DND-41 (cell line): ENCODE data around the gene METTL25B.

Experiments used
- ATAC-seq: fragments of 200-7000 bp; cut with Tn5 transposase; 3 replicates; pipeline ENCODE4 v1.9.1; 2021; ENCODE audit warnings: low read depth; ENCODE audit not compliant: insufficient read depth
- DNase-seq: peaks from one replicate; pipeline ENCODE4 v3.0.0-alpha.2; 2020
- H2AFZ ChIP-seq: 2 replicates; pipeline ENCODE4 v1.6.0; 2012; ENCODE audit warnings: low read depth, low read length
- H3K27ac ChIP-seq: 2 replicates; pipeline ENCODE4 v1.5.1; 2012; ENCODE audit warnings: low read length, inconsistent platforms
- H3K27me3 ChIP-seq: fragments of 200-600 bp; sonication (generic); 2 replicates; pipeline ENCODE4 v1.6.0; 2012; ENCODE audit warnings: low read length, mild to moderate bottlenecking, inconsistent platforms; ENCODE audit not compliant: insufficient read depth, poor library complexity
- H3K36me3 ChIP-seq: 2 replicates; pipeline ENCODE4 v1.5.1; 2012; ENCODE audit warnings: low read length, inconsistent platforms; ENCODE audit not compliant: insufficient read depth
- H3K4me1 ChIP-seq: 2 replicates; pipeline ENCODE4 v1.5.1; 2012; ENCODE audit warnings: mild to moderate bottlenecking, low read length; ENCODE audit not compliant: insufficient read depth
- H3K4me2 ChIP-seq: 2 replicates; pipeline ENCODE4 v1.6.0; 2012; ENCODE audit warnings: mild to moderate bottlenecking, moderate library complexity, low read length, inconsistent platforms; ENCODE audit not compliant: insufficient read depth
- H3K4me3 ChIP-seq, 2 experiments: fragments of 200-600 bp in 1 of 2; shearing (Covaris generic) in 1 of 2; 2 replicates each; pipeline ENCODE4 v1.5.1; 2012 to 2016; ENCODE audit warnings: inconsistent platforms in 2 of 2, low read length in 2 of 2, mild to moderate bottlenecking in 2 of 2, low read depth in 1 of 2, moderate library complexity in 1 of 2
- H3K79me2 ChIP-seq: 2 replicates; pipeline ENCODE4 v1.6.0; 2012; ENCODE audit warnings: low read length, inconsistent platforms; ENCODE audit not compliant: insufficient read depth
- H3K9ac ChIP-seq: 2 replicates; pipeline ENCODE4 v1.6.0; 2012; ENCODE audit warnings: low read depth, mild to moderate bottlenecking, inconsistent platforms, low read length, moderate library complexity
- H3K9me3 ChIP-seq: 2 replicates; pipeline ENCODE4 v1.5.1; 2012; ENCODE audit warnings: low read length, moderate library complexity, mild to moderate bottlenecking, inconsistent platforms; ENCODE audit not compliant: insufficient read depth, severe bottlenecking
- H4K20me1 ChIP-seq: 2 replicates; pipeline ENCODE4 v1.6.0; 2012; ENCODE audit warnings: low read length; ENCODE audit not compliant: insufficient read depth
- EZH2 ChIP-seq: IDR thresholded peaks from 3 replicates; pipeline ENCODE4 v1.6.1; 2012; ENCODE audit warnings: borderline replicate concordance, low read depth, mild to moderate bottlenecking, moderate library complexity, low read length, inconsistent platforms; ENCODE audit not compliant: severe bottlenecking
- TF ChIP-seq, protein P1 (sequence below): IDR thresholded peaks from 2 replicates; pipeline ENCODE4 v1.5.1; 2012; ENCODE audit warnings: borderline replicate concordance, low read length, moderate library complexity, mild to moderate bottlenecking; ENCODE audit not compliant: poor library complexity, severe bottlenecking; ENCODE audit errors: extremely low read depth

Gene METTL25B

DNA sequence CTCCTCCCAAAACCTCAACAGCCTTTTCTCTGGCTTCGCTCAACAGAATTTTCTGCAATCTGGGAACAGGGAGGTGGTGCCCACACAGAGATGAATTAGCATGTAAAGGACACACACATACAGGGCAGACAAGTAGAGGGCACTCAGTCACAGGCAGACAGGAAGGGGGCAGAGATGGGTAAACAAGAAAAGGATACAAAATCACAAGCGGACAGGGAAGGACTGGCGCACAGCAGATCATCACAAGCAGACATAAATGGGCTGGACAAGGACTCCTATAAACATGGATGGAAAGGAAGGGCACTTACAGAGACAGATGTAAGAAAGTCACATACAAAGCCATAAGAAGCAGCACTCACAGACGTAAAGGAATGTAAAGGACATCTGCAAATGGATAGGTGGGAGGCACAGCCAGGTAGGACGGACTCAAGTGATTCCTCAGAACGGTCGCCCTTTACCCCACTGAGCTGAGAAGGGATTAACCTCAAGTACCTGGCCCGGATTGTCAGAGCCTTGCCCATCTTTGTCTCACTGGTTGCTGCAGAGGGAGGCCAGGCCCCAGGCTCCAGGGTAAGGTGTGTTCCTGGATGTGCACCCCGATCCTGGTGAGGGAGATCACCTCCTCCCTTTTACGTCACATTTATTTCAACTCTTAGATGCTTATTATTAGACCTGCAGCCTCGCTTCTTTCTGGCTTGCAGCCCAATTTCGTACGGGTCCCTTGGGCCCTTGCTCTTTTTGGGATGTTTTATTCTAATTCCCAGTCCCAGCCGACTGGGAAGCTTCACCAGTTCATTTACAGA lies 38.2 kb downstream of the METTL25B start:
- peak overlapping the region; percentile 55 to 79 for H3K4me3 ChIP-seq
- H3K4me1 ChIP-seq: peaks cover 42% of the 10 kb centered on the region
- H3K9ac ChIP-seq: peak overlapping the region; percentile 90
- peak overlapping the region; percentile 84 for H3K27ac ChIP-seq
- H2AFZ ChIP-seq: peak overlapping the region; percentile 81
- peaks cover 55% of the 10 kb centered on the region for H3K79me2 ChIP-seq
- DNase-seq (no peak), ATAC-seq (no peak)
- H4K20me1 ChIP-seq: peaks cover 19% of the 10 kb centered on the region
- peaks cover 20% of the 10 kb centered on the region for H3K36me3 ChIP-seq
- TF ChIP-seq, protein P1, sequence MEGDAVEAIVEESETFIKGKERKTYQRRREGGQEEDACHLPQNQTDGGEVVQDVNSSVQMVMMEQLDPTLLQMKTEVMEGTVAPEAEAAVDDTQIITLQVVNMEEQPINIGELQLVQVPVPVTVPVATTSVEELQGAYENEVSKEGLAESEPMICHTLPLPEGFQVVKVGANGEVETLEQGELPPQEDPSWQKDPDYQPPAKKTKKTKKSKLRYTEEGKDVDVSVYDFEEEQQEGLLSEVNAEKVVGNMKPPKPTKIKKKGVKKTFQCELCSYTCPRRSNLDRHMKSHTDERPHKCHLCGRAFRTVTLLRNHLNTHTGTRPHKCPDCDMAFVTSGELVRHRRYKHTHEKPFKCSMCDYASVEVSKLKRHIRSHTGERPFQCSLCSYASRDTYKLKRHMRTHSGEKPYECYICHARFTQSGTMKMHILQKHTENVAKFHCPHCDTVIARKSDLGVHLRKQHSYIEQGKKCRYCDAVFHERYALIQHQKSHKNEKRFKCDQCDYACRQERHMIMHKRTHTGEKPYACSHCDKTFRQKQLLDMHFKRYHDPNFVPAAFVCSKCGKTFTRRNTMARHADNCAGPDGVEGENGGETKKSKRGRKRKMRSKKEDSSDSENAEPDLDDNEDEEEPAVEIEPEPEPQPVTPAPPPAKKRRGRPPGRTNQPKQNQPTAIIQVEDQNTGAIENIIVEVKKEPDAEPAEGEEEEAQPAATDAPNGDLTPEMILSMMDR: no peak
- no peak for TF ChIP-seq EZH2
- H3K9me3 ChIP-seq: no peaks in the 10 kb centered on the region
- peak overlapping the region; percentile 88 for H3K4me2 ChIP-seq
- no peaks in the 10 kb centered on the region for H3K27me3 ChIP-seq

DNA sequence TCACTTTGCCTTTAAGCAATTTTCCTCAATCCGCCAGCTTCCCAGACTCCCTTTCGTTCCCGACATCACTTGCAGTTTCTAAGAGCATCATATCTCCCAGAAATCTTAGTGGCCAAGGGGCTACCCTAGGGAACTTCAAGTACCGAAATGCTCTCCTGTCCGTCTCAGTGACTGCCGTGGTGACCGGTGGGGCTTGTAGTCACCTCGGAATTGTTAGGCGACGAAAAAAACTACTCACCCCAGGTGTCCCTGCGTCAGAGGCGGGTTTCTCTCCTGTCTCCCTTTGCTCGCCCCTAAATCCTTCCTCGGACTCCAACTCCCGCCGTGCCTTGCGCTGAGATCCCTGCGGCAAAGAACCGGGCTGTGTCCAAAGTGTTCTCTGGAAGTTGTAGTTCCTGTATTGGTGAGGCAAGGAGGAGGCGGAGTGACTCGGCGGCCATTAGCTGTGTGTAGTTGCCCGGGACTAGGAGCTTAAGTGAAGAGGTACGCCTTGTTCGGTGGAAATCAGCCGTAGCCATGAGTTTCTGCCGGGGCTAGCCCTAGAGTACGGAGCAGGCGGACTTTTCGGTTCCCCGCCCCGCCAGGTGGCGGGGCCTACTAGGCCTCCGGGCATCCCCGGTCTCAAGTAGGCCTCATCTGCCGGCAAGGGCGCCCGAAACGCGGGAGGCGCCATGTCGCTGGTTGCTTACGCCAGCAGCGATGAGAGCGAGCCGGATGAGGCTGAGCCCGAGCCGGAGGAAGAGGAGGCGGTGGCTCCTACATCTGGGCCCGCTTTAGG lies 39.0 kb downstream of the METTL25B start, which contains the start of gene PRCC:
PRCC (plus strand) TSS at position 435 of the 778 bp plus-strand sequence; CDS start at position 672, 237 bp downstream.
- Histone ChIP-seq H3K27ac (peak within 1 kb of the TSS; percentile 84), H3K4me2 (peak within 1 kb of the TSS; percentile 88), H3K4me3 (peak within 1 kb of the TSS; percentile 79 to 87), H3K9me3 (no peaks in the 10 kb centered on the region), H2AFZ (peak within 1 kb of the TSS; percentile 81), H3K27me3 (no peaks in the 10 kb centered on the region), H3K36me3 (peaks cover 27% of the 10 kb centered on the region), H3K4me1 (peaks cover 46% of the 10 kb centered on the region), H3K79me2 (peaks cover 63% of the 10 kb centered on the region), H4K20me1 (peaks cover 22% of the 10 kb centered on the region), H3K9ac (peak within 1 kb of the TSS; percentile 90)
- no peak for TF ChIP-seq EZH2
- TF ChIP-seq, protein P1: no peak
- ATAC-seq (peak; percentile 92), DNase-seq (peak; percentile 99)

DNA sequence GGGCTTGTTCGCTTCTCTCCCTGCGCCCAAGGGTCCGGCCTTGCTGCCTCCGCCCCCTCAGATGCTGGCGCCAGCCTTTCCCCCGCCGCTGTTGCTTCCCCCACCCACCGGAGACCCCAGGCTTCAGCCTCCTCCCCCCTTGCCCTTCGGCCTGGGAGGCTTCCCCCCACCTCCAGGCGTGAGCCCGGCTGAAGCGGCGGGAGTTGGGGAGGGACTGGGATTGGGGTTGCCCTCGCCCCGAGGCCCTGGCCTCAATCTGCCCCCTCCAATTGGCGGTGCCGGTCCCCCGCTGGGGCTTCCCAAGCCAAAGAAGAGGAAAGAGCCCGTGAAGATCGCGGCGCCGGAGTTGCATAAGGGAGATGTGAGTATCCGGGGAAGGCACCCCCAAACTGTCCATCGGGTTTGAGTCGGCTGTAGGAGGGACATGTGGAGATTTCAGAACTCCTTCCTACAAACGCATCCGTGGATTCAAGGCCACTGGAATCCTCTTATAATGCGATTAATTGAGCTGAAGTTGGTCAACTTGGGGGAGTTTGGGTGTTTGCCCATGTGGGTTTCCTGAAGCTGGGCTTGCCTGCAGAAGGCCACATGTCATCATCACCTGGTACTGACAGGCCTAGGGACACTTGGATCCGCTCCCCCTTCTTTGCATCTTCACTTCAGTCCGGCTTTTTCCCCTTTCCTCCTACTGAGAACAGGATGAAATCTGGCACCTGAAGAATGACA lies 39.8 kb downstream of the METTL25B start:
- no peak for DNase-seq
- Histone ChIP-seq H2AFZ (peak overlapping the region; percentile 70), H3K9ac (peak overlapping the region; percentile 90), H3K4me3 (peak overlapping the region; percentile 79 to 87), H3K79me2 (peaks cover 70% of the 10 kb centered on the region), H4K20me1 (peaks cover 29% of the 10 kb centered on the region), H3K27ac (peak overlapping the region; percentile 84), H3K36me3 (peaks cover 32% of the 10 kb centered on the region), H3K4me2 (peak overlapping the region; percentile 69), H3K9me3 (no peaks in the 10 kb centered on the region), H3K27me3 (no peaks in the 10 kb centered on the region), H3K4me1 (peaks cover 51% of the 10 kb centered on the region)
- 0 out of 3 replicates have a peak, but pooled peaks have one; percentile 1 for ATAC-seq
- TF ChIP-seq, protein P1: no peak
- TF ChIP-seq EZH2: no peak
